ENCODE data around the gene ARID1B. TPM values are rescaled to one million over a fixed set of nuclear protein-coding genes. Genes with fewer than 3 reads are reported as not detected.

ARID1B gene
- total and polyA plus RNA-seq, 7 experiments from 2014 or later: 17.5 to 164 (median 139) TPM

- intact Hi-C loops (cut with micrococcal nuclease): loop anchor here (5.0 kb wide), 2 partner anchors 438 to 443 kb away; partner anchors contain the start of gene ARID1B (in 1 of the 2)
Observed at GRCh38 chr6:157220485-157220884, 443.3 kb downstream of the ARID1B start.

DNA sequence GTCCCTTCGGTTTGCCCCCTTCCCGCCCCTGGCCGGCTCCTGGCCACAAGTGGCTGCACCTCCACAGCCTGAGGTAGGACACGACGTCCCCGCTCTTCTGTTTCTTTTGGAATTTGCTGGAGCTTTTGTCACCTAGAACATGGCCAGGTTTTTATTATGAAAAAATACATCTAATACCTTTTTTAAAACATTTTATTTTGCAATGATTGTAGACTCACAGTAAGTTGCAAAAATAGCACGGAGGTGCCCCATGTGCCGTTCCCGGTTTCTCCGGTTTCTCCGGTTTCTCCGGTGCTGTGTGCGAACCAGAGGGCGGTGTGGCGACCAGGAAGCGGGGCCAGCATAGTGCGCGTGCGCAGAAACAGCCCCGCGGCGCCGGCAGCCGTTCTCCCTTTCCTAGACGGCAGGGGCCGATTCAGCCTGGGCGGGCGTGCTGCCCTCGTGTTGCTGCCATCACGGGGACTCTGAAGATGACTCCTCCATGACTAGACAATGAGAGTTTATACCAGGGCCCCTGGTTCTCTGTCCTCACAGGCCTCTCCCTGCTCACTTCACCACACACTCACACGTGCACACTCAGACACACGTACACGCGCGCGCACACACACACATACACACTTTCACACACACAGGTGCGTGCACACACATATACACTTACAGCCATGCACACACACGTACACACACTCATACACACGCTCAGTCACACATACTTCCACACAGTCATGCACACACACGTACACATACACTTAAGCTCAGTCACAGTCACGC, 444.1 kb downstream of the ARID1B start:
- peaks cover 0 to 3% (median 0%) of the 10 kb centered on the region in 11 donors for H3K9me3 Mint-ChIP-seq
- H3K4me3 Mint-ChIP-seq: peak overlapping the region; percentile 78 to 97 (median 86)
- intact Hi-C loops (cut with micrococcal nuclease): loop anchor here (1.0 to 5.0 kb wide), 5 partner anchors 14 to 444 kb away; partner anchors contain the start of gene ARID1B (in 1 of the 2)
- ChIA-PET POLR2A (interaction anchor here (0.6 to 0.9 kb wide), 2 partner anchors 14 to 266 kb away, joined by 3 read pairs; no protein-coding TSS in a partner anchor), CTCF (interaction anchor here (0.6 to 1.0 kb wide), 2 partner anchors 53 to 151 kb away, joined by 3 to 4 read pairs; no protein-coding TSS in a partner anchor)
- H3K9me3 ChIP-seq (ENCODE audit: control insufficient read depth in 2 of 3, low read length in 3 of 3): no peaks in the 10 kb centered on the region
- ATAC-seq (peak; percentile 85), DNase-seq (peak; percentile 71 to 85 (median 82))
- H3K4me1 Mint-ChIP-seq: peaks cover 32 to 55% (median 39%) of the 10 kb centered on the region in 7 donors
- H3K27me3 ChIP-seq (ENCODE audit: control insufficient read depth in 2 of 2, insufficient read depth in 2 of 2, low read length in 2 of 2): no peaks in the 10 kb centered on the region
- H3K36me3 Mint-ChIP-seq: no peaks in the 10 kb centered on the region
- peak overlapping the region; percentile 48 to 99 (median 85) for H3K27ac Mint-ChIP-seq
- H3K4me3 ChIP-seq (ENCODE audit: low read length): peak overlapping the region; percentile 65
- no peaks in the 10 kb centered on the region for H3K36me3 ChIP-seq (ENCODE audit: control insufficient read depth in 2 of 3, insufficient read depth in 3 of 3, low read length in 3 of 3)
- peaks cover 0 to 28% of the 10 kb centered on the region in 2 donors for H3K4me1 ChIP-seq (ENCODE audit: control insufficient read depth in 2 of 2, insufficient read depth in 2 of 2, low read length in 2 of 2)
- H3K27me3 Mint-ChIP-seq: peaks cover 0 to 8% (median 2%) of the 10 kb centered on the region in 5 donors
- H3K27ac ChIP-seq (ENCODE audit: low read depth, low read length): peak overlapping the region; percentile 49

More at GRCh38 chr6:157220485-157220884, 443.3 kb downstream of the ARID1B start:
- Histone ChIP-seq H3K36me3 (ENCODE audit: control insufficient read depth in 2 of 3, insufficient read depth in 3 of 3, low read length in 3 of 3) (no peaks in the 10 kb centered on the region), H3K9me3 (ENCODE audit: control insufficient read depth in 2 of 3, low read length in 3 of 3) (no peaks in the 10 kb centered on the region), H3K27ac (ENCODE audit: low read depth, low read length) (peak overlapping the region; percentile 49), H3K27me3 (ENCODE audit: control insufficient read depth in 2 of 2, insufficient read depth in 2 of 2, low read length in 2 of 2) (no peaks in the 10 kb centered on the region), H3K4me1 (ENCODE audit: control insufficient read depth in 2 of 2, insufficient read depth in 2 of 2, low read length in 2 of 2) (peaks cover 0 to 25% of the 10 kb centered on the region in 2 donors), H3K4me3 (ENCODE audit: low read length) (peak overlapping the region; percentile 65)
- peaks cover 0 to 8% (median 2%) of the 10 kb centered on the region in 5 donors for H3K27me3 Mint-ChIP-seq
- H3K27ac Mint-ChIP-seq: peak overlapping the region; percentile 48 to 99 (median 85)
- no peaks in the 10 kb centered on the region for H3K36me3 Mint-ChIP-seq
- ChIA-PET POLR2A (interaction anchor here (0.6 kb wide), 1 partner anchor 265 kb away, joined by 3 read pairs; no protein-coding TSS in a partner anchor), CTCF (no interaction called here)
- H3K9me3 Mint-ChIP-seq: peaks cover 0 to 3% (median 0%) of the 10 kb centered on the region in 11 donors
- DNase-seq (no peak), ATAC-seq (no peak)
- peaks cover 26 to 48% (median 33%) of the 10 kb centered on the region in 7 donors for H3K4me1 Mint-ChIP-seq
- H3K4me3 Mint-ChIP-seq: peak overlapping the region; percentile 78 to 97 (median 86)

GRCh38 chr6:157221817-157222175, 444.6 kb downstream of the ARID1B start:
- intact Hi-C loops (cut with micrococcal nuclease): loop anchor here (1.0 to 5.0 kb wide), 5 partner anchors 14 to 444 kb away; partner anchors contain the start of gene ARID1B (in 1 of the 2)
- ATAC-seq (no peak), DNase-seq (no peak)
- Histone ChIP-seq H3K36me3 (ENCODE audit: control insufficient read depth in 2 of 3, insufficient read depth in 3 of 3, low read length in 3 of 3) (no peaks in the 10 kb centered on the region), H3K27me3 (ENCODE audit: control insufficient read depth in 2 of 2, insufficient read depth in 2 of 2, low read length in 2 of 2) (no peaks in the 10 kb centered on the region), H3K27ac (ENCODE audit: low read depth, low read length) (no peak overlapping the region), H3K4me3 (ENCODE audit: low read length) (peak overlapping the region; percentile 65), H3K9me3 (ENCODE audit: control insufficient read depth in 2 of 3, low read length in 3 of 3) (no peaks in the 10 kb centered on the region), H3K4me1 (ENCODE audit: control insufficient read depth in 2 of 2, insufficient read depth in 2 of 2, low read length in 2 of 2) (peaks cover 1 to 31% of the 10 kb centered on the region in 2 donors)
- H3K36me3 Mint-ChIP-seq: no peaks in the 10 kb centered on the region
- ChIA-PET POLR2A (interaction anchor here (0.9 kb wide), 1 partner anchor 14 kb away, joined by 3 read pairs; no protein-coding TSS in a partner anchor), CTCF (interaction anchor here (1.0 kb wide), 1 partner anchor 52 kb away, joined by 4 read pairs; no protein-coding TSS in a partner anchor)
- H3K9me3 Mint-ChIP-seq: peaks cover 0 to 3% (median 0%) of the 10 kb centered on the region in 11 donors
- H3K27me3 Mint-ChIP-seq: peaks cover 0 to 8% (median 2%) of the 10 kb centered on the region in 5 donors
- H3K4me1 Mint-ChIP-seq: peaks cover 35 to 61% (median 44%) of the 10 kb centered on the region in 7 donors
- H3K27ac Mint-ChIP-seq: peak overlapping the region in 8 of 9 donors; percentile 48 to 99 (median 88)
- peak overlapping the region; percentile 78 to 97 (median 86) for H3K4me3 Mint-ChIP-seq

- ATAC-seq: no peak
- Mint-ChIP-seq H3K27ac (peak overlapping the region; percentile 35 to 95 (median 71)), H3K4me1 (peaks cover 41 to 67% (median 50%) of the 10 kb centered on the region in 7 donors), H3K36me3 (no peaks in the 10 kb centered on the region), H3K4me3 (peak overlapping the region; percentile 52 to 97 (median 80)), H3K27me3 (peaks cover 0 to 8% (median 2%) of the 10 kb centered on the region in 5 donors), H3K9me3 (peaks cover 0 to 3% (median 0%) of the 10 kb centered on the region in 11 donors)
- Histone ChIP-seq H3K27me3 (ENCODE audit: control insufficient read depth in 2 of 2, insufficient read depth in 2 of 2, low read length in 2 of 2) (no peaks in the 10 kb centered on the region), H3K4me3 (ENCODE audit: low read length) (peak overlapping the region; percentile 10), H3K36me3 (ENCODE audit: control insufficient read depth in 2 of 3, insufficient read depth in 3 of 3, low read length in 3 of 3) (no peaks in the 10 kb centered on the region), H3K4me1 (ENCODE audit: control insufficient read depth in 2 of 2, insufficient read depth in 2 of 2, low read length in 2 of 2) (peaks cover 7 to 37% of the 10 kb centered on the region in 2 donors), H3K9me3 (ENCODE audit: control insufficient read depth in 2 of 3, low read length in 3 of 3) (no peaks in the 10 kb centered on the region), H3K27ac (ENCODE audit: low read depth, low read length) (no peak overlapping the region)
- DNase-seq: peak in 1 of 9 donors; percentile 20
- ChIA-PET CTCF (interaction anchor here (1.0 to 1.5 kb wide), 2 partner anchors 13 to 51 kb away, joined by 4 to 10 read pairs; no protein-coding TSS in a partner anchor), POLR2A (interaction anchor here (0.9 to 4.2 kb wide), 3 partner anchors 9 to 52 kb away, joined by 3 to 18 read pairs (median 4); no protein-coding TSS in a partner anchor)
- intact Hi-C loops (cut with micrococcal nuclease): loop anchor here (5.0 kb wide), 2 partner anchors 440 to 445 kb away; partner anchors contain the start of gene ARID1B (in 1 of the 2)
Observed at GRCh38 chr6:157222201-157222981, 445.2 kb downstream of the ARID1B start.

DNA sequence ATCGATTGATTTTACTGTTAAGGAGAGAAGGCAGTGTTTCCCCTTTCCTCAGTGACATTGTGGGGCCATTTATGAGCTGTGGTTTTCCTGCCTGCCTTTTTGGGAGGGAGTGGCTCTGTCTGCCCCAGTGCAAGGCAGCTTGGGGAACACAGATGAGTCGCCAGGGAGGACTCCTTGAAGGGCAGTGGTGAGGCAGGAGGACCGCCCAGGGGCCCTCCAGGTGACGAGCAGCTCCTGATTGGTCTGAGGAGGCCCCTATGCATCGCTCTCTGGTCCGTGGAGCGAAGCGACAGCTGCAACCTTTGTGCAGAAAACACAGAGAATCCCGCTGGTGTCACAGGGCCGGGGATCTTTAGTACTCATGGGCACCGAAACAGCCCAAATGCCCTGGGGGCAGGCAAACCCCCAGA, 445.8 kb downstream of the ARID1B start:
- Histone ChIP-seq H3K4me3 (ENCODE audit: low read length) (peak overlapping the region; percentile 10), H3K9me3 (ENCODE audit: control insufficient read depth in 2 of 3, low read length in 3 of 3) (no peaks in the 10 kb centered on the region), H3K36me3 (ENCODE audit: control insufficient read depth in 2 of 3, insufficient read depth in 3 of 3, low read length in 3 of 3) (no peaks in the 10 kb centered on the region), H3K4me1 (ENCODE audit: control insufficient read depth in 2 of 2, insufficient read depth in 2 of 2, low read length in 2 of 2) (peaks cover 14 to 44% of the 10 kb centered on the region in 2 donors), H3K27me3 (ENCODE audit: control insufficient read depth in 2 of 2, insufficient read depth in 2 of 2, low read length in 2 of 2) (no peaks in the 10 kb centered on the region), H3K27ac (ENCODE audit: low read depth, low read length) (no peak overlapping the region)
- Mint-ChIP-seq H3K27me3 (peaks cover 0 to 8% (median 2%) of the 10 kb centered on the region in 5 donors), H3K27ac (peak overlapping the region in 7 of 9 donors; percentile 5 to 95 (median 71)), H3K4me3 (peak overlapping the region; percentile 52 to 82 (median 70)), H3K4me1 (peaks cover 48 to 73% (median 56%) of the 10 kb centered on the region in 7 donors), H3K36me3 (no peaks in the 10 kb centered on the region), H3K9me3 (peaks cover 0 to 1% (median 0%) of the 10 kb centered on the region in 11 donors)
- ATAC-seq: no peak
- intact Hi-C loops (cut with micrococcal nuclease): loop anchor here (5.0 kb wide), 2 partner anchors 441 to 446 kb away; partner anchors contain the start of gene ARID1B (in 1 of the 2)
- CTCF ChIA-PET: interaction anchor here (1.5 kb wide), 2 partner anchors 13 to 51 kb away, joined by 6 to 10 read pairs; no protein-coding TSS in a partner anchor
- no peak for DNase-seq
- POLR2A ChIA-PET: interaction anchor here (0.9 to 4.2 kb wide), 3 partner anchors 10 to 52 kb away, joined by 3 to 18 read pairs (median 4); no protein-coding TSS in a partner anchor

All from naive thymus-derived CD4-positive, alpha-beta T cell (primary cell).